GM12864 (cell line): Measurements from ENCODE around the gene EYS.
"Not testable (repeated sequence)": the region's sequence is repeated elsewhere in the genome, so short reads cannot be mapped to it uniquely, and the experiment has no call there.

ENCODE experiments used
- DNase-seq: peaks from one replicate; pipeline ENCODE4 v3.0.0-alpha.2; 2011; ENCODE audit warnings: low read depth
- H3K4me3 ChIP-seq: 2 replicates; pipeline ENCODE4 v1.5.1; 2011; ENCODE audit warnings: mild to moderate bottlenecking, low read depth, low read length, control low read depth
- TF ChIP-seq, protein P1 (sequence below): IDR thresholded peaks from 2 replicates; pipeline ENCODE4 v1.5.1; 2011; ENCODE audit warnings: low read depth, mild to moderate bottlenecking, moderate library complexity, low read length, control low read depth, inconsistent platforms; ENCODE audit errors: missing control alignments

Gene EYS

DNA sequence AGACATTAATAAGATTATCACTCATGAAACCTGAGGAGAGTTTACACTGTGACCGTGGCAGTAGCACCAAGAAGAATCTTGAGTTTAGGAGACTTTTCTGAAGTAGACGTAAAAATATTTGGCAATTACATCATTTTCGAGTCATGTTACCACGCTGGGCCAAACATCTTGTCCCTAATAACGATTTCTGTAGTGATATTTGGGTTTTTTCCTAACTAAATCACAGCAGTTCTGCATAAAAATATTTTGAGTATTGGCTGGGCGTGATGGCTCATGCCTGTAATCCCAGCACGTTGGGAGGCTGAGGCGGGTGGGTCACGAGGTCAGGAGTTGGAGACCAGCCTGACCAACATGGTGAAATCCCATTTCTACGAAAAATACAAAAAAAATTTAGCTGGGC lies 1809.1 kb downstream of the EYS start:
- no peak overlapping the region for H3K4me3 ChIP-seq
- no peak for DNase-seq
- TF ChIP-seq, protein P1, sequence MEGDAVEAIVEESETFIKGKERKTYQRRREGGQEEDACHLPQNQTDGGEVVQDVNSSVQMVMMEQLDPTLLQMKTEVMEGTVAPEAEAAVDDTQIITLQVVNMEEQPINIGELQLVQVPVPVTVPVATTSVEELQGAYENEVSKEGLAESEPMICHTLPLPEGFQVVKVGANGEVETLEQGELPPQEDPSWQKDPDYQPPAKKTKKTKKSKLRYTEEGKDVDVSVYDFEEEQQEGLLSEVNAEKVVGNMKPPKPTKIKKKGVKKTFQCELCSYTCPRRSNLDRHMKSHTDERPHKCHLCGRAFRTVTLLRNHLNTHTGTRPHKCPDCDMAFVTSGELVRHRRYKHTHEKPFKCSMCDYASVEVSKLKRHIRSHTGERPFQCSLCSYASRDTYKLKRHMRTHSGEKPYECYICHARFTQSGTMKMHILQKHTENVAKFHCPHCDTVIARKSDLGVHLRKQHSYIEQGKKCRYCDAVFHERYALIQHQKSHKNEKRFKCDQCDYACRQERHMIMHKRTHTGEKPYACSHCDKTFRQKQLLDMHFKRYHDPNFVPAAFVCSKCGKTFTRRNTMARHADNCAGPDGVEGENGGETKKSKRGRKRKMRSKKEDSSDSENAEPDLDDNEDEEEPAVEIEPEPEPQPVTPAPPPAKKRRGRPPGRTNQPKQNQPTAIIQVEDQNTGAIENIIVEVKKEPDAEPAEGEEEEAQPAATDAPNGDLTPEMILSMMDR, result no peak

DNA sequence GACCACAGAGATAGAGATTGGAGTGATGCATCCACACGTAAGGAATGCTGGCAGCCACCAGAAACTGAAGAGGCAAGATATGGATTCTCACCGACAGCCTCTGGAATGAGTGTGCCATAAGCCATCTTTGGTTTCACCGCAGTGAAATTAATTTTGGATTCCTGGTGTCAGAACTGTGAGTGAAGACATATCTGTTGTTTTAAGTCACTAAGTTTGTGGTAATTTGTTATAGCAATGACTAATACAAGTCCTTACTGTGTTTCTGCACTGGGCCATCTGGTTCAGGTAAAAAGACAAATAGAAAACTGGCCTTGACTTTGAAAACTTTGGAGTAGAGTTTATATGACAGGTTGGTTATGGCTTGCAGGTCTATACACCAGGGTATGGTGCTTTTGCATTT lies 1809.6 kb downstream of the EYS start:
- no peak for DNase-seq
- TF ChIP-seq, protein P1, result no peak
- no peak overlapping the region for H3K4me3 ChIP-seq

DNA sequence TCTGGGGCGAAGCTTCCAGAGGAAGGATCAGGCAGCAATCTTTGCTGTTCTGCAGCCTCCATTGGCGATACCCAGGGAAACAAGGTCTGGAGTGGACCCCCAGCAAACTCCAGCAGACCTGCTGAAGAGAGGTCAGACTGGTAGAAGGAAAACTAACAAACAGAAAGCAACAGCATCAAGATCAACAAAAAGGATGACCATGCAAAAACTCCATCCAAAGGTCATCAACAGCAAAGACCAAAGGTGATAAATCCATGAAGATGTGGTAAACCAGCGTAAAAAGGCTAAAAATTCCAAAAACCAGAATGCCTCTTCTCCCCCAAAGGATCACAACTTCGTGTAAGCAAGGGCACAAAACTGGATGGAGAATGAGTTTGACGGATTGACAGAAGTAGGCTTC lies 1818.6 kb downstream of the EYS start:
- DNase-seq, result no peak
- TF ChIP-seq, protein P1, result no peak
- no peak overlapping the region for H3K4me3 ChIP-seq

DNA sequence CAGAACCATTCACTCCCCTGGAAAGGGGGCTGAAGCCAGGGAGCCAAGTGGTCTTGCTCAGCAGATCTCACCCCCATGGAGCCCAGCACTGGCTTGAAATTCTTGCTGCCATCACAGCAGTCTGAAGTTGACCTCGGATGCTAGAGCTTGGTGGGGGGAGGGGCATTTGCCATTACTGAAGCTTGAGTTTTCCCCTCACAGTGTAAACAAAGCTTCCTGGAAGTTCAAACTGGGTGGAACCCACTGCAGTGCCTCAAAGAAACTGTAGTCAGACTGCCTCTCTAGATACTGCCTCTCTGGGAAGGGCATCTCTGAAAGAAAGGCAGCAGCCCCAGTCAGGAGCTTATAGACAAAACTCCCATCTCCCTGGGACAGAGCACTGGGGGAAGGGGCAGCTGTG lies 1819.2 kb downstream of the EYS start:
- not testable (repeated sequence) for DNase-seq, H3K4me3 ChIP-seq

DNA sequence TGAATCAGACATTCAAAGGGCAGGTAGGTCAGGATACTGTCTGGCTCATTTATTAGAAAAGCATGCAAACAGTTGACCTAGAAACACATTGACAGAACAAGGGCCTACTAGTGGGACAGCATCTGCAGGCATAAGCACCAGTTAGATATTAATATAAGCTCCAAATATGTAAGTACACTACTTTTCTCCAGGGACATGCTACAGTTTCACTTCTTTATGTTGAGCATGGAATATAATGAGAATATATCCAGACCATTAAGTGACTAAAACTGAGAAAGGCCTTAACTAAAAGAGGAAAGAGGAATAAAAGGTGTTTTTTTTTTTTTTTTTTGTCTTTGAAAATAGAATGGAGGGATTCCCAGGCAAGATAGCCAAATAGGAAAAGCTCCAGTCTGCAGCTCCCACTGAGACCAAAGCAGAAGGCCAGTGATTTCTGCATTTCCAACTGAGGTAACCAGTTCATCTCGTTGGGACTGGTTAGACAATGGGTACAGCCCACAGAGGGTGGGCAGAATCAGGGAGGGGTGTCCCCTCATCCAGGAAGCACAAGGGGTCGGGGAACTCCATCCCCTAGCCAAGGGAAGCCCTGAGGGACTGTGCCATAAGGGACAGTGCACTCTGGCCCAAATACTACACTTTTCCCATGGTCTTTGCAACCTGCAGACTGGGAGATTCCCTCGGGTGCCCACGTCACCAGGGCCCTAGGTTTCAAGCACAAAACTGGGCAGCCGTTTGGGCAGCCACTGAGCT lies 1819.8 kb downstream of the EYS start:
- DNase-seq, result no peak
- no peak overlapping the region for H3K4me3 ChIP-seq
- TF ChIP-seq, protein P1, result no peak

DNA sequence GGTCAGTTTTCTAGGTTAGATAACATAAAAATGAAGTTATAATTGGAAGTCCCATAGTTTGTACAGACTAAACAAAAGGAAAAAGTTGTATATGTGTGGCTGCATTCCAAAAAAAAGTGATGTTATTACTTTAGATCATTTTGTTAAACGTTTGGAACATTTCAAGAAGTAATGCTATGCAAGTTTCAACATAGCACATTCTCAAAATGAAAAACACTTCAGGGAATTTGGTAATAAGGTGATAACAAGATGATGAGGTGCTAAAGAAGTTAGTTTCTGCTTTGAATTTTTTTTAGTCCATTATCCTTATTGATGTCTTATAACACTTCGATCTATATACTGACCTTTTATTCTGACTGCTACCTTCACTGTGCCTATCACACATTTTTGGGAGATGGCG lies 1820.7 kb downstream of the EYS start:
- no peak overlapping the region for H3K4me3 ChIP-seq
- TF ChIP-seq, protein P1, result no peak
- no peak for DNase-seq

DNA sequence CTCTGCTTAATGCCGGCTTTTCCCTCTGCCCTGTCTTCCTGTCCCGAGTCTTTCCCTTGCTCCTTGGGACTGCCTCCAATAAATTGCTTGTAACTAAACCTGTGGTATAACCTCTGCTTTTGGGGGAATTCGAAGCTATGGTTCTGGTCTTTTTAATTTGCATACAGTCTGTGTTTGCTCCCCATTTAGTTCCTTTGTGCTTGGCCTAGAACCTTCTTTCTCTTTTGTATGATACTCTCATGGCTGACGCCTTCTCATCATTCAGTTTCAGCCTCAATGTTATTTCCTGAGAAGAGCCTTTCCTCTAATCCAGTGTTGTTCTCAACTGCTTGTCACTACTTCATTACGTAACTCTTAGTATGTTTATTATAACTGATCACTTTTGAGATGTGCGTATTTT lies 1823.4 kb downstream of the EYS start:
- DNase-seq, result no peak
- TF ChIP-seq, protein P1, result no peak
- no peak overlapping the region for H3K4me3 ChIP-seq
